ENCODE results near the gene GNG13.

Gene GNG13

DNA sequence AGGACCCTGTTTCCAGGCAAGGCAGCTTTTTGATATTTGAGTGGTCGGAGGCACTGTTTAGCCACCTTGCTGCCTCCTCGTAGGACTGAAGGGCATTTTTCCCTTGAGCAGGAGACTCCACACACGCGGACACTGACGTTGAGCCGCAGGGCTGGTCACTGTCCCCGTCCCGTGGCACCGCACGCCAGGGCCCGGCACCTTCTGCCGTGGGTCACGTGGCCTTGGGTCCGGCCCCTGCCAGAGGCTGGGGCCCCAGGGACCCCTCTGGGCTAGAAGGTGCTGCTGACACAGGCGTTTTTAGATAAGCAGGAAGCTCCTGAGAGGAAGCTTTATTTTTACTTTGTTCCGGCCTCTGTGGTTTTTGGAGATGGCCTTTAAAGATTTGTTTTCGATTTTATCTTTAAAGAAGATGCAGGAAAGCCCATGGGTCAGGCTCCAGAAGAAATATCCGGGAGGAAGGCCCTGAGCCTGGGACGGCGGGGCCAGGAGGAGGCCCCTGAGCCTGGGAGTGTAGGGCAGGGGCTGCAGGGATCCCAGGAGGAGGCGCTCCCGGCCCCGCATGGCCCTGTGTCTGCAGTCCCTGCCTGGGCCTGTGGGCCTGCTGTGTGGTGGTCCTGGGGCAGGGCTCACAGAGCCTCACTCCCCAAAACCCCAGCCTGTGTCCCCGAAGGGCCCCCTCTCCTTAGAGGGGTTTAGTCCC is 30.5 kb upstream of the GNG13 start:
- no peak for DNase-seq (ENCODE audit: low read depth)
- H3K4me3 ChIP-seq (ENCODE audit: control insufficient read depth, low read depth, low read length): no peak overlapping the region
- TF ChIP-seq, protein P1, sequence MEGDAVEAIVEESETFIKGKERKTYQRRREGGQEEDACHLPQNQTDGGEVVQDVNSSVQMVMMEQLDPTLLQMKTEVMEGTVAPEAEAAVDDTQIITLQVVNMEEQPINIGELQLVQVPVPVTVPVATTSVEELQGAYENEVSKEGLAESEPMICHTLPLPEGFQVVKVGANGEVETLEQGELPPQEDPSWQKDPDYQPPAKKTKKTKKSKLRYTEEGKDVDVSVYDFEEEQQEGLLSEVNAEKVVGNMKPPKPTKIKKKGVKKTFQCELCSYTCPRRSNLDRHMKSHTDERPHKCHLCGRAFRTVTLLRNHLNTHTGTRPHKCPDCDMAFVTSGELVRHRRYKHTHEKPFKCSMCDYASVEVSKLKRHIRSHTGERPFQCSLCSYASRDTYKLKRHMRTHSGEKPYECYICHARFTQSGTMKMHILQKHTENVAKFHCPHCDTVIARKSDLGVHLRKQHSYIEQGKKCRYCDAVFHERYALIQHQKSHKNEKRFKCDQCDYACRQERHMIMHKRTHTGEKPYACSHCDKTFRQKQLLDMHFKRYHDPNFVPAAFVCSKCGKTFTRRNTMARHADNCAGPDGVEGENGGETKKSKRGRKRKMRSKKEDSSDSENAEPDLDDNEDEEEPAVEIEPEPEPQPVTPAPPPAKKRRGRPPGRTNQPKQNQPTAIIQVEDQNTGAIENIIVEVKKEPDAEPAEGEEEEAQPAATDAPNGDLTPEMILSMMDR (conservative IDR thresholded peaks at IDR 0.05; ENCODE audit: control insufficient read depth, insufficient read depth, low read depth, low read length): no peak

DNA sequence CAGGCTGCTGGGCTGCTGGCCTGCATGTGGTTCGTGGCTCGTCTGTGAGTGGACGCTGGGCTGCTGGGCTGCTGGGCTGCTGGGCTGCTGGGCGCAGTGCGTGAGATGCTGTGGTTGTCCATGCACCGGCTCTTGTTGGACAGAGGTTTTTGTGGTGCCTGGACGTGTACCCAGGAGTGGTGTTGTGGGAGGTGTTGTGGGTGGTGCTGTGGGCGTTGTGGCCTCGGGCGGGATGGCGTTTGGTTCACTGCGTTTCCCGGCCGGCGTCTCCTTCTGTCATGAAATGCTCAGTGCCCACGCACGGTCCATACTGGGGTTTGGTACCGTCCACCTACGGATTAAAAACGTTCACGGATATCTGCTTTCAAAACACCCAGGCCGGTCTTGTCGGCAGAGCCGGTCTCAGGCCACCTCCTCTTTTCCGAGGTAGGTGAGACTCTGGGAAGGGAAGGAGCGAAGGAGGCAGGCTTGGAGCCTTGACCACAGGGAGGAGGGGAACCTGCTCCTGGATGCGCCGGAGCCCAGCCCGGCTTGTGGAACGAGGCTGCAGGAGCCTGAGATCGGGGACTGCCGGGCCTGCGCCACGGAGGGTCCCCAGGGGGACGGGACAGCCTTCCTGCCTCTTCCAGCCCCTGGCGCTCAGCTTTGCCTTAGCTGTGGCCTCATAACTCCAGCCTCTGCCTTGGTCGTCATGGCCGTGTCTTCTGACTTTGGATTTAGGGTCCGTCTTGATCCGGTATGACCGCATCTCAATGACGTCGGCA is 29.8 kb upstream of the GNG13 start:
- no peak for DNase-seq (ENCODE audit: low read depth)
- TF ChIP-seq, protein P1 (conservative IDR thresholded peaks at IDR 0.05; ENCODE audit: control insufficient read depth, insufficient read depth, low read depth, low read length): no peak

DNA sequence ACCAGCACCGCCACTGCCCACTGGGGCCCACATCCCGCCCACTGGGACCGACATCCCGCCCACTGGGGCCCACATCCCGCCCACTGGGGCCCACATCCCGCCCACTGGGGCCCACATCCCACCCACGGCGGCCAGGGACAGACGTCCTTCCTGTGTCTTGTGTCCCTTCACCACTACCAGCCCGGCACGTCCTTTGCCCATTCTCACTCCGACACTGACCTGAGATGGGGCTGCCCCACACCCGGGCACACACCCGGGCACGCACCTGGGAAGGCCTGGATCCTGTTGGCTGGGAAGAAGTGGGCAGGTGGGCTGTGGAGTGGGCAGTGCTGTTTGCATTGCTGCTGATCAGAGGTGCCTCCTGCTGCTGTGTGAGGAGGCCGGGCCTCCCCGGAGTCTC is 28.4 kb upstream of the GNG13 start:
- DNase-seq (ENCODE audit: low read depth): no peak
- TF ChIP-seq, protein P1 (conservative IDR thresholded peaks at IDR 0.05; ENCODE audit: control insufficient read depth, insufficient read depth, low read depth, low read length): no peak
- no peak overlapping the region for H3K4me3 ChIP-seq (ENCODE audit: control insufficient read depth, low read depth, low read length)

More for the DNA sequence above, 29.8 kb upstream of the GNG13 start:
- no peak overlapping the region for H3K4me3 ChIP-seq (ENCODE audit: control insufficient read depth, low read depth, low read length)

DNA sequence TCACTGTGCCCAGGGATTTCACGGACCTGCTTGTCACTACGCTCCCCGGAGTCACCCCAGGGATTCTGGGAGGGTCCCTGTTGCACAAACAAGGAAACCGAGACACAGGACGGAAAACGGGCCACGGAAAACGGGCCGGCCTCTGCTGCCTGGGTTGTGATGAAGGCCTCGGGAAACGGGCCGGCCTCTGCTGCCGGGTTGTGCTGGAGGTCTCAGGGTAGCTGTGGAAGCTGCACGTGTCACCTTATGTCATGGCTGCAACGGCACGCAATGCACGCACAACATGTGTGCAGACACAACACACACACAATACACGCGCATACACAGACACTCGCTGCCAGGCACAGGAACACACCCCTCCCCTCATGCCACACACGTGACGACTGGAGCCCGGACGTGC is 27.0 kb upstream of the GNG13 start:
- no peak for DNase-seq (ENCODE audit: low read depth)
- TF ChIP-seq, protein P1 (conservative IDR thresholded peaks at IDR 0.05; ENCODE audit: control insufficient read depth, insufficient read depth, low read depth, low read length): no peak
- no peak overlapping the region for H3K4me3 ChIP-seq (ENCODE audit: control insufficient read depth, low read depth, low read length)

DNA sequence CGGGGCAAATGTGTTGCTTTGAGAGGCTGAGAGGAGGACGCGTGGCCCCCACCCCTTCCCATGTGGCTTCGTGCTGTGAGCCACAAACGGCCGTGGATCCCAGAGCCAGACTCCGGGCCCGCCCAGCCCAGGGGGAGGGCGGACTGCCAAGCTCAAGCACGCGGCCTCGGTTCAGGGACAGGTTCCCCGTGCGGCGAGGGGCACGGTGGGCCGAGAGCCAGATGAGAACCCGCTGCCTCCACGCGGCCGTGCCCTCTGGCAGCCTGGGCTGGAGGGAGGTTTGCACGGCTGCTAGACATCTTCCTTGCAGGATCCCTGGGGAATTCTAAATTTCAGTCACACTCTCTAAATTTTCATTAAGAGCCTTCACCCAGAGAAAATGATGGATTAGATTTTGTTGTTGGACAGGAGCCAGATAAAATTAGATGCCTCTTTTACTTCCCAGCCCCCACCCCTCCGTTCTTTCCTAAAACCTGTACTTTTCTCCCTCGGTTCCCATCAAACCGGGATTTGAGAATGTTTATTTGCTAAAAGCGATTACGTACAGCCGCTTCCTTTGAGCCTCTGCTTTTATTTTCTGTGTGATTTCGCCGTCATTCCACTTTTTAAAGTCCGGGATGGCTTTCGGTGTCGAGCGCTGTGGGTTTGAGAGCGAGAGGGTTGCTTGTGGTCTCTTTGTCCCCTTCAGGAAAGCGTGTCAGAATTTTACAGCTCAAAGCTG is 25.0 kb upstream of the GNG13 start:
- DNase-seq (ENCODE audit: low read depth): no peak
- H3K4me3 ChIP-seq (ENCODE audit: control insufficient read depth, low read depth, low read length): no peak overlapping the region
- TF ChIP-seq, protein P1 (conservative IDR thresholded peaks at IDR 0.05; ENCODE audit: control insufficient read depth, insufficient read depth, low read depth, low read length): no peak

DNA sequence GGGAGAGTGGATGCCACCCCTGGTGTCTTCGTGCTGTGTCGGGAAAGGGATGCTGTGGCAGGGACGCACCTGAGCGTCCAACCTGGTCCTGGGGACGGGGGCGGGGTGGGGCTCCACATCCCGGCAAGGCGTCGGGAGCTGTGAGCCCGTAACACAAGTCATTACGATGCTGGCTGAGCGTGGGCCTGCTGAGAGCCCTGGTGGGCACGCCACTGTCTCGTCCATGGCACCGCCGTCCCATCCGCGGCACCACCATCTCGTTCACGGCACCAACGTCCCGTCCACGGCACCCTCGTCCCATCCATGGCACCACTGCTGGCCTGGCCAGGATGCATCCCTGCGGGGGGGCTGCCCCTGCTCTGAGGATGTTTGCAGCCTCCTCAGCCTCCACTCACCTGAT is 24.1 kb upstream of the GNG13 start:
- no peak overlapping the region for H3K4me3 ChIP-seq (ENCODE audit: control insufficient read depth, low read depth, low read length)
- TF ChIP-seq, protein P1 (conservative IDR thresholded peaks at IDR 0.05; ENCODE audit: control insufficient read depth, insufficient read depth, low read depth, low read length): no peak
- no peak for DNase-seq (ENCODE audit: low read depth)
